ENCODE data around the gene CHML.
"Not testable (repeated sequence)": the region's sequence is repeated elsewhere in the genome, so short reads cannot be mapped to it uniquely, and the experiment has no call there.

CHML gene

GRCh38 chr1:241678536-241678935, 38.4 kb upstream of the CHML start:
- no peak overlapping the region for H3K27ac ChIP-seq
- no peak for TF ChIP-seq ZFX (IDR thresholded peaks at IDR 0.05)
- TF ChIP-seq CTCF (conservative IDR thresholded peaks at IDR 0.05) = no peak

- no peak overlapping the region for H3K27ac ChIP-seq
- TF ChIP-seq CTCF (conservative IDR thresholded peaks at IDR 0.05) (no peak), ZFX (IDR thresholded peaks at IDR 0.05) (no peak)
Observed at GRCh38 chr1:241677201-241677600, 37.0 kb upstream of the CHML start.

GRCh38 chr1:241675983-241676382, 35.8 kb upstream of the CHML start:
- no peak for TF ChIP-seq CTCF (conservative IDR thresholded peaks at IDR 0.05)

GRCh38 chr1:241674805-241675384, 34.7 kb upstream of the CHML start:
- H3K27ac ChIP-seq = no peak overlapping the region
- TF ChIP-seq ZFX (IDR thresholded peaks at IDR 0.05) (no peak), CTCF (conservative IDR thresholded peaks at IDR 0.05) (no peak)

More at GRCh38 chr1:241675983-241676382, 35.8 kb upstream of the CHML start:
- H3K27ac ChIP-seq = no peak overlapping the region

DNA sequence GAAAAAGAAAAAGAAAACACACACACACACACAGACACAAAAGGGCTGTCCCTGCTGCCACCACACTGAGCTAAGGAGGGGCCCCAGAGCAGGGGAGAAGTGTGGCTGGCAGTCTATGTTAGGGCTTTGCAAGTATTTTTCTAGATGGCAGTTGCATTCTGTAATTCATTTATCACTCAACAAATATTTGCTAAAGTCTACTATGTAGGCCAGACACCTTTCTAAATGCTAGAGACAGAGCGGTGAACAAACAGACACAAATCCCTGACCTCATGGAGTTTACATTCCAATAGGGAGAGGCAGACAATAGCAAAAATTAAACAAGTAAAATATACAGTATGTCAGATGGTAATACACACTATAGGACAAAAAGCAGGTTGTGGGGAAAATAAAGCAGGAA, 32.1 kb upstream of the CHML start:
- no peak for TF ChIP-seq CTCF (conservative IDR thresholded peaks at IDR 0.05)
- H3K27ac ChIP-seq = no peak overlapping the region

DNA sequence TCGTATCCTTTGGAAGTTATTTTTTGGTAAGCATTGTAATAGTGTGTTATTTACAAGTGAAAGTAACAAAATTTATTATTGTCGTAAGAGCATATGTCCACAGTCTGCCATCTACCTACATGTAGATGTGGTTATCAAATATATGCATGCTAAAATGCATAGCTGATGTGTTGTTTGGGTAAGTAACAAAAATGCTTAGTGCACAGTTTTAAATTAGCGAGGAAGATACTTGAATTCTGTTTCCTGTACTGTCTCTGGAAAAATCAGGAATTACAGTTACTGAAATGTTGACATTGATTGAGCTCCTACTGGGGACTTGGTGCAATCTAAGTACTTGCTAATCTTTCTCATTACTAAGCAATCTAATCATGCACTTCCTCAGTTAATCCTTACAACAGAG, 26.2 kb upstream of the CHML start:
- H3K27ac ChIP-seq = no peak overlapping the region
- TF ChIP-seq CTCF (conservative IDR thresholded peaks at IDR 0.05) (no peak), ZFX (IDR thresholded peaks at IDR 0.05) (no peak)

DNA sequence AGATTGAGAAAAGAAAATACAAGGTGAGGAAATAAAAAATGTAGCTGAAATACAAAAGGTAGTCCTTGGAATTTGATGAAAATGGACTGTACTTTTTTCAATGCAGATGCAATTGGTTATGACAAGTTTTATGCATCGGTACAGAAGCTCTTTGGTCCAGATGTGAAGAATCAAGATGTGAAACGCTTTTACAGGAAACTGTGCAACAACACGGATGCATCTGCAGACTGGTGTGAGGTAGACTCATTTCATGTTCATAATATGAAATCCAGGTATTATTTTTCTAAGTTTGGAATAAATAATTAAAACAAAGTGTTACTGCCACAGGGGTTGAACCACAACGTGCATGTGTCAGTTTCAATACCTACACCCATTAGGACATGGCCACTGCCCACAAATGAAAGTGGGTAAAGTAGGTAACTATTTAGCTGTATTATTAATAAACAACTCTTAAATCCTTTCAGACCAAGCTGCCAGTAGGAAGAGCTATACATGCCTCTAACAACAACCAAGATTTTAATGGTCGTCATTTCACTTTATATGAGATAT, 20.3 kb upstream of the CHML start:
- no peak overlapping the region for H3K27ac ChIP-seq
- TF ChIP-seq CTCF (conservative IDR thresholded peaks at IDR 0.05) = no peak
- no peak for TF ChIP-seq ZFX (IDR thresholded peaks at IDR 0.05)

- H3K27ac ChIP-seq = not testable (repeated sequence)
Observed at GRCh38 chr1:241659016-241659415, 18.8 kb upstream of the CHML start.

Data from C4-2B (cell line).